K562 (cell line): ENCODE measurements around the gene PIP4K2A. TPM values are rescaled to one million over a fixed set of nuclear protein-coding genes. Genes with fewer than 3 reads are reported as not detected.

Source experiments
- DMBX1 ChIP-seq: fragments of 250-450 bp; sonication (Bioruptor Pico); IDR thresholded peaks from 2 replicates; pipeline ENCODE4 v1.8.0; 2022; ENCODE audit warnings: inconsistent platforms, mild to moderate bottlenecking, moderate library complexity, borderline replicate concordance
- NR1H2 ChIP-seq: sonication (generic); formaldehyde crosslinking; IDR thresholded peaks from 2 replicates; pipeline ENCODE4 v1.4.0; 2020; ENCODE audit warnings: mild to moderate bottlenecking, missing genetic modification reagents
- RBM14 ChIP-seq: fragments of 200-400 bp; formaldehyde crosslinking; IDR thresholded peaks from 2 replicates; pipeline ENCODE4 v1.6.1; 2018; ENCODE audit warnings: low read depth, mild to moderate bottlenecking, low read length, moderate library complexity, borderline replicate concordance; ENCODE audit not compliant: insufficient read depth
- ZBED1 ChIP-seq: IDR thresholded peaks from 2 replicates; pipeline ENCODE4 v1.6.1; 2014
- ZBTB40 ChIP-seq, 2 experiments: fragments of 450-650 bp in 1 of 2; sonication (generic) in 1 of 2; formaldehyde crosslinking in 1 of 2; IDR thresholded peaks; 2 replicates each; pipeline versions ENCODE4 v1.7.1 to v1.9.0; 2016 to 2022; ENCODE audit warnings: inconsistent platforms in 1 of 2, mild to moderate bottlenecking in 1 of 2, missing genetic modification reagents in 1 of 2
- polyA plus RNA-seq, 8 experiments: library from polyadenylated mRNA; depleted of rRNA in 4 of 8; stranded (reverse) in 5 of 8; unstranded in 3 of 8; fragments of >200 nt; fragmentation: Nextera tagmentation in 2 of 8; fragmentation: Illumina TruSeq in 1 of 8; extraction: Ambion mirVana in 2 of 8; extraction: Trizol in 1 of 8; gene quantifications; 2 replicates each; pipeline versions ENCODE4 v1.2.1 to v1.2.3, GENCODE V29; 2011 to 2014; ENCODE audit warnings: inconsistent platforms in 1 of 8, missing spikeins in 1 of 8
- total RNA-seq, 7 experiments: library from RNA; depleted of rRNA in 6 of 7; stranded (reverse); fragments of >200 nt in 6 of 7; fragmentation: Illumina TruSeq in 2 of 7; extraction: Trizol in 2 of 7; gene quantifications; 2 replicates each; pipeline versions ENCODE4 v1.2.1 to v1.2.3, GENCODE V29; 2011 to 2021; ENCODE audit warnings: low replicate concordance in 1 of 7
- TF ChIP-seq, protein P1 (sequence below): fragments of 250-450 bp; sonication (Bioruptor Pico); IDR thresholded peaks from 2 replicates; pipeline ENCODE4 v1.8.0; 2022; ENCODE audit warnings: moderate library complexity, mild to moderate bottlenecking, inconsistent platforms
- TF ChIP-seq, protein P2 (sequence below): IDR thresholded peaks from 3 replicates; pipeline ENCODE4 v1.6.1; 2011; ENCODE audit warnings: borderline replicate concordance, mild to moderate bottlenecking, moderate library complexity; ENCODE audit not compliant: insufficient read length; ENCODE audit errors: extremely low read depth

The PIP4K2A gene
- total and polyA plus RNA-seq, 9 of the 15 experiments (the other 6 are each of a cell fraction or from before 2014, with no cell fraction given) = 35.6 to 117 (median 71.9) TPM

- 0 out of 2 replicates have a peak, but pooled peaks have one; percentile 17 for TF ChIP-seq ZBTB40 (IDR thresholded peaks at IDR 0.05)
- peak; percentile 45; the same call in 1 of the 2 replicates for TF ChIP-seq ZBTB40 (CRISPR knock-in tag; IDR thresholded peaks at IDR 0.05)
- 0 out of 2 replicates have a peak, but pooled peaks have one; percentile 71 for TF ChIP-seq DMBX1 (CRISPR knock-in tag)
- TF ChIP-seq ZBED1 = 0 out of 2 replicates have a peak, but pooled peaks have one; percentile 9
- 0 out of 2 replicates have a peak, but pooled peaks have one; percentile 62 for TF ChIP-seq NR1H2
- TF ChIP-seq, protein P1, sequence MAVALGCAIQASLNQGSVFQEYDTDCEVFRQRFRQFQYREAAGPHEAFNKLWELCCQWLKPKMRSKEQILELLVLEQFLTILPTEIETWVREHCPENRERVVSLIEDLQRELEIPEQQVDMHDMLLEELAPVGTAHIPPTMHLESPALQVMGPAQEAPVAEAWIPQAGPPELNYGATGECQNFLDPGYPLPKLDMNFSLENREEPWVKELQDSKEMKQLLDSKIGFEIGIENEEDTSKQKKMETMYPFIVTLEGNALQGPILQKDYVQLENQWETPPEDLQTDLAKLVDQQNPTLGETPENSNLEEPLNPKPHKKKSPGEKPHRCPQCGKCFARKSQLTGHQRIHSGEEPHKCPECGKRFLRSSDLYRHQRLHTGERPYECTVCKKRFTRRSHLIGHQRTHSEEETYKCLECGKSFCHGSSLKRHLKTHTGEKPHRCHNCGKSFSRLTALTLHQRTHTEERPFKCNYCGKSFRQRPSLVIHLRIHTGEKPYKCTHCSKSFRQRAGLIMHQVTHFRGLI = no peak
- TF ChIP-seq, protein P2, sequence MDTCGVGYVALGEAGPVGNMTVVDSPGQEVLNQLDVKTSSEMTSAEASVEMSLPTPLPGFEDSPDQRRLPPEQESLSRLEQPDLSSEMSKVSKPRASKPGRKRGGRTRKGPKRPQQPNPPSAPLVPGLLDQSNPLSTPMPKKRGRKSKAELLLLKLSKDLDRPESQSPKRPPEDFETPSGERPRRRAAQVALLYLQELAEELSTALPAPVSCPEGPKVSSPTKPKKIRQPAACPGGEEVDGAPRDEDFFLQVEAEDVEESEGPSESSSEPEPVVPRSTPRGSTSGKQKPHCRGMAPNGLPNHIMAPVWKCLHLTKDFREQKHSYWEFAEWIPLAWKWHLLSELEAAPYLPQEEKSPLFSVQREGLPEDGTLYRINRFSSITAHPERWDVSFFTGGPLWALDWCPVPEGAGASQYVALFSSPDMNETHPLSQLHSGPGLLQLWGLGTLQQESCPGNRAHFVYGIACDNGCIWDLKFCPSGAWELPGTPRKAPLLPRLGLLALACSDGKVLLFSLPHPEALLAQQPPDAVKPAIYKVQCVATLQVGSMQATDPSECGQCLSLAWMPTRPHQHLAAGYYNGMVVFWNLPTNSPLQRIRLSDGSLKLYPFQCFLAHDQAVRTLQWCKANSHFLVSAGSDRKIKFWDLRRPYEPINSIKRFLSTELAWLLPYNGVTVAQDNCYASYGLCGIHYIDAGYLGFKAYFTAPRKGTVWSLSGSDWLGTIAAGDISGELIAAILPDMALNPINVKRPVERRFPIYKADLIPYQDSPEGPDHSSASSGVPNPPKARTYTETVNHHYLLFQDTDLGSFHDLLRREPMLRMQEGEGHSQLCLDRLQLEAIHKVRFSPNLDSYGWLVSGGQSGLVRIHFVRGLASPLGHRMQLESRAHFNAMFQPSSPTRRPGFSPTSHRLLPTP = no peak
- no peak for TF ChIP-seq RBM14
Measured at GRCh38 chr10:22714479-22715289, at the start of gene PIP4K2A (continued).
